ENCODE data around the gene GPC6.

GRCh38 chr13:93398167-93399035 lies 171.8 kb downstream of the GPC6 start:
- TF ChIP-seq, protein P1, sequence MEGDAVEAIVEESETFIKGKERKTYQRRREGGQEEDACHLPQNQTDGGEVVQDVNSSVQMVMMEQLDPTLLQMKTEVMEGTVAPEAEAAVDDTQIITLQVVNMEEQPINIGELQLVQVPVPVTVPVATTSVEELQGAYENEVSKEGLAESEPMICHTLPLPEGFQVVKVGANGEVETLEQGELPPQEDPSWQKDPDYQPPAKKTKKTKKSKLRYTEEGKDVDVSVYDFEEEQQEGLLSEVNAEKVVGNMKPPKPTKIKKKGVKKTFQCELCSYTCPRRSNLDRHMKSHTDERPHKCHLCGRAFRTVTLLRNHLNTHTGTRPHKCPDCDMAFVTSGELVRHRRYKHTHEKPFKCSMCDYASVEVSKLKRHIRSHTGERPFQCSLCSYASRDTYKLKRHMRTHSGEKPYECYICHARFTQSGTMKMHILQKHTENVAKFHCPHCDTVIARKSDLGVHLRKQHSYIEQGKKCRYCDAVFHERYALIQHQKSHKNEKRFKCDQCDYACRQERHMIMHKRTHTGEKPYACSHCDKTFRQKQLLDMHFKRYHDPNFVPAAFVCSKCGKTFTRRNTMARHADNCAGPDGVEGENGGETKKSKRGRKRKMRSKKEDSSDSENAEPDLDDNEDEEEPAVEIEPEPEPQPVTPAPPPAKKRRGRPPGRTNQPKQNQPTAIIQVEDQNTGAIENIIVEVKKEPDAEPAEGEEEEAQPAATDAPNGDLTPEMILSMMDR (IDR thresholded peaks at IDR 0.05; ENCODE audit: insufficient read depth, low read depth, low read length), result no peak
- no peak for TF ChIP-seq EZH2 (IDR thresholded peaks at IDR 0.05; ENCODE audit: insufficient read depth, low read length)

Measured in astrocyte (in vitro differentiated cells and primary cell).